Measurements from ENCODE around the gene TNP2.

DNA sequence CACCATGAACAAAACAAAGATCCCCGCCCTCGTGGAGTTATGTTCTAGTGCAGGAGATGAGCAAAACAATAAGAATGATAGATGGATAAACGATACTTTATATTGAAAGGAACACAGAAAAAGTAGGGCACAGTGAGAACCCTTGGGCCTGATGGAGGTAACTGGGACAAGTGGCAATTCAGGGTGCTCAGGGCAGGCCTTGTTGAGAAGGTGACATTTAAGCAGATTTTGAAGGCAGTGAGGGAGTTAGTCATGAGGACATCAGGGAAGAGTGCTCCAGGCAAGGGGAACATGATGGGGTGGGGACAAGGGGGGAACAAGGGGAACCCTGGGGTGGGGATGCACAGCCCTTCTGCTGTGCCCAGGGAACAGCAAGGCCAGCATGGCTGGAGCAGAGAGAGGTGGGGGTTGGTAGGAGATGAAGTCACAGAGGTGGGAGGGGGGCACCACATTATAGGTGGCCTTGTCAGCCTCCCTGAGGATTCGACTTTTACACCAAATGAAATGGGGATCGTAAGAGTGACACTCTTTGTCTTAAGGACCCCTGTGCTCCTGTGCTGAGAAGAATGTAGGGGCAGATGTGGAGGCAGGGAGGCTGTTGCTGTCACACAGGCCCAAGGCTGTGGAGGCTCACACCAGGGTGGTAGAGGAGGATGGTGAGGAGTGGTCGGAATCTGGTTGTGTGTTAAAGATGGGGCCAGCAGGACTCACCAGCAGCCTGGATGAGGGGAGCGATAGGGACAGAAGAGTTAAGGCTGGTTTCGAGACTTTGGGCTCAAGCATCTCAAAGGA, 21.2 kb upstream of the TNP2 start:
- TF ChIP-seq, protein P1, sequence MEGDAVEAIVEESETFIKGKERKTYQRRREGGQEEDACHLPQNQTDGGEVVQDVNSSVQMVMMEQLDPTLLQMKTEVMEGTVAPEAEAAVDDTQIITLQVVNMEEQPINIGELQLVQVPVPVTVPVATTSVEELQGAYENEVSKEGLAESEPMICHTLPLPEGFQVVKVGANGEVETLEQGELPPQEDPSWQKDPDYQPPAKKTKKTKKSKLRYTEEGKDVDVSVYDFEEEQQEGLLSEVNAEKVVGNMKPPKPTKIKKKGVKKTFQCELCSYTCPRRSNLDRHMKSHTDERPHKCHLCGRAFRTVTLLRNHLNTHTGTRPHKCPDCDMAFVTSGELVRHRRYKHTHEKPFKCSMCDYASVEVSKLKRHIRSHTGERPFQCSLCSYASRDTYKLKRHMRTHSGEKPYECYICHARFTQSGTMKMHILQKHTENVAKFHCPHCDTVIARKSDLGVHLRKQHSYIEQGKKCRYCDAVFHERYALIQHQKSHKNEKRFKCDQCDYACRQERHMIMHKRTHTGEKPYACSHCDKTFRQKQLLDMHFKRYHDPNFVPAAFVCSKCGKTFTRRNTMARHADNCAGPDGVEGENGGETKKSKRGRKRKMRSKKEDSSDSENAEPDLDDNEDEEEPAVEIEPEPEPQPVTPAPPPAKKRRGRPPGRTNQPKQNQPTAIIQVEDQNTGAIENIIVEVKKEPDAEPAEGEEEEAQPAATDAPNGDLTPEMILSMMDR (IDR thresholded peaks at IDR 0.05) = no peak
- no peak for TF ChIP-seq ZFX (IDR thresholded peaks at IDR 0.05; ENCODE audit: borderline replicate concordance)

Data from 22Rv1 (cell line).